ENCODE data around the gene FGD4.

FGD4 gene

GRCh38 chr12:32612658-32613614, 213.6 kb downstream of the FGD4 start:
- DNase-seq, result no peak

DNA sequence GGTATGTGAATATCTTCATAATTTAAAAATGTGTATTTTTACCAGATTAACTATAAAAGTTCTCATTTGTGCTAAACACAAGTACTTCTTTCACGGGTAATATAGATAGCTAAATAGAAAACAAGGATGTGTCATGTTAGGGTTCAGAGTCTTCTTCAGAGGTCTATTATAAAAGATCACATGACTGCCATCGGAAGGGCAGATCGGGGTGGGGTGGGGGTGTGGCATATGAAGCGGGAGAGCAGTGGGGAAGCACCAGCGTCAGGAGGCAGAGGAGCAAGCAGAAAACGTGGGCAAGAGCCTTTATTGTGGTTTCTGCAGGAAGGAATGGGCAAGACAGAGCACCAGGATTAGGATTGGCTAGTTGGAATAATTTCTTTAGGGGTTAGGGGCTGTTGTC, 216.1 kb downstream of the FGD4 start:
- DNase-seq, result no peak

- no peak for DNase-seq
Observed at GRCh38 chr12:32617534-32617933, 218.2 kb downstream of the FGD4 start.

- DNase-seq, result no peak
Observed at GRCh38 chr12:32618115-32618514, 218.8 kb downstream of the FGD4 start.

GRCh38 chr12:32627976-32628375, 228.6 kb downstream of the FGD4 start:
- DNase-seq, result no peak

DNA sequence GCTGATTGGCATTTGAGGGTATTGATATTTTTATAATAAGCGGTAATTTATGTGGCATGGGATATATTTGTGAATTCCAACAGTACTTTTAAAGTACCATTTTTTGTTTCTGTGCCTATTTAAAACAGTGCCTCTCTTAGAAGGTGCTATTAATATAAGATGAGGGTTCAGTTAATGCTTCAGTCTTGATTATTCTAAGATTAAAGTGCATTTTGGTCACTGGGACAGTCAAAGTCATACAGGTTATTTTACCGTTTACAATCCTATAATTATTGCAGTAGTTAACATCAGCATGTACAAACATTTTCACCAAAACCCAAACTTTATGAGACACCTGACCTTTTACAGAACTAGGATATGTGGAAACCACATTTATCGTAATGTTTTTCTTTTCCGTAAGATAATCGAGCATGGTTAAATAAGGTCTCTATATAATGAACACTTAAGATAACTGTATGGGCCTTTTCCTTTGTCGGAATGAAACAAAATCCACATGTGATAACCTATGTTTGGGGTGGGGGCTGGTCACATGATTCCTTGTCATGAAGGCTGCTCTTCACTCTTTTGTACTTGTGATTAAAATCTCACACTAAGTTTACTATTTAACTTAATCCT, 242.0 kb downstream of the FGD4 start:
- no peak for DNase-seq

GRCh38 chr12:32644431-32644830, 245.1 kb downstream of the FGD4 start:
- no peak for DNase-seq

- no peak for DNase-seq
Observed at GRCh38 chr12:32647275-32647674, 247.9 kb downstream of the FGD4 start.

GRCh38 chr12:32650508-32650907, 251.2 kb downstream of the FGD4 start:
- DNase-seq, result no peak

DNA sequence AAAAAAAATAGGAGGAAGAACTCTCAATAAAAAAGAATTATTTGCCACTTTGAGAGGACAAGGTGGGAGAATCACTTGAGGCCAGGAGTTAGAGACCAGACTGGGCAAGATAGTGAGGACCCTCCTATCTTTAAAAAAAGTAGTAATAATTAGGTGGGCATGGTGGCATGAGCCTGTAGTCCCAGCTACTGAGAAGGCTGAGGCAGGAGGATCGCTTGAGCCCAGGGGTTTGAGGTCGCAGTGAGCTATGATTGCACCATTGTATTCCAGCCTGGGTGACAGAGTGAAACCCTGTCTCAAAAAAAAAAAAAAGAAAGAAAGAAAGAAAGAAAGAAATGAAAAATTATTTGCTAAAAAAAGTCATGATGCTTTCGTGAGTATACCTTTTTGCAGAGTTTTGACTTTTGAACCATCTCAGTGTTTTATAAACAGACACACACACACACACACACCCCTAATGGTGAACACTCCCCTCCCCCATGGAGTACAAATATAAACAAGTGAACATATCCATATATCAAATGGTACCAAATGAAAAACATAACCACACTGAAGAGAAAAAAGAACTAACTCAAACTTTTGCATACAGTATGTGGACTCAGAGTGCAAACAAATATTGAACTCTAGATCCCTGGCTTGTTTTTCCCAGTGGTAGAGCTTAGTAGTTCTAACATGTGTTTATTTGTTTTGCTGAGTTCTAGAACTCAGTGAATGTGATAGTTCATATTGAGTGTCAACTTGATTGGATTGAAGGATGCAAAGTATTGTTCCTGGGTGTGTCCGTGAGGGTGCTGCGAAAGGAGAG, 252.0 kb downstream of the FGD4 start:
- DNase-seq, result no peak

DNA sequence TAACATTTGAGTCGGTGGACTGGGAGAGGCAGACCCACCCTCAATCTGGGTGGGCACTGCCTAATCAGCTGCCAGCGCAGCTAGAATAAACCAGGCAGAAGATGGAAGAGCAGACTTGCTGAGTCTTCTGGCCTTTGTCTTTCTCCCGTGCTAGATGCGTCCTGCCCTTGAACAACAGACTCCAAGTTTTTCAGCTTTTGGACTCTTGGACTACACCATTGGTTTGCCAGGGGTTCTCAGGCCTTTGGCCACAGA, 252.5 kb downstream of the FGD4 start:
- DNase-seq, result no peak

GRCh38 chr12:32659908-32660440, 260.6 kb downstream of the FGD4 start:
- DNase-seq, result no peak

GRCh38 chr12:32661706-32662105, 262.3 kb downstream of the FGD4 start:
- no peak for DNase-seq

- no peak for DNase-seq
Observed at GRCh38 chr12:32662665-32663064, 263.3 kb downstream of the FGD4 start.

- no peak for DNase-seq
Observed at GRCh38 chr12:32666018-32666417, 266.7 kb downstream of the FGD4 start.

- no peak for DNase-seq
Observed at GRCh38 chr12:32669584-32669983, 270.2 kb downstream of the FGD4 start.

DNA sequence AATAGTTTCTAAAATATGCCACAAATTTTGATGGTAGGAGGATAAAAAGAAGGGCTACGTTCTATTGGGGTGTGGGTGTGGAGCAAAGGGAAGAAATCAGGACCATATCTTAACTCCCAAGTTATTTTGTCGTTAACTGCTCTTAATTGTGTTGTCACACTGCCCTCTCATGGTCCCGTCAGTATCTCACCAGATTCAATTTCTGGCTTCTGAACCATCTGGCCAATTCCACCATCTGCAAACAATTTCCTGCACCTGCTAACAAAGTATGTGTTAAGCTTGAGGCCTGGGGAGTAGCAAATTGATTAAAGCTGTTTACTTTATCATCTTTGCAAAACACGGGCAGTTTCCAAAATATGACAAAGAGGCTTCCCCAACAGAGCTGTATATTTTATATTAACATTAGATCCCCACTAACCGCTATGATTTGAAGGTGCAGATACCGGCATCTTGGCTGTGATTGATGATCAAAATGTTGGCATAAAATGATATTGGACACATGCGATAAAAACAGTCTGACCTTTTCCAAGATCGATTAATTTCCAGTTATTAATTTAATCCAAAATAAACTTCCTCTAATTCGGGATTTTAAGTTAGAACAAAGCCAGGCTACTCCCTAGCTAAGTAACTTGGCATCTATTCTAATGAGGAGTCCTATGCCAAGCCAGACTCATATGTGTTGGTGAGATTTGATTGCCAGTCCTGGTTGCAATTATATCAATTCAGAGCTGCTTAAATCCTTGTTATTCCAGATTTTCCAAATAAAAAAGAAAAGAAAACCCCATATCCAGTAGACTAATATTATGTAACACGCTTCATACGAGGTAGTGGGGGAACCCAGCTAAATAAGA, 272.8 kb downstream of the FGD4 start:
- no peak for DNase-seq

GRCh38 chr12:32679091-32679919, 279.9 kb downstream of the FGD4 start, which contains the start of gene DNM1L:
DNM1L (plus strand) TSS chr12:32679301; CDS start chr12:32679364, 63 bp downstream.
- DNase-seq, result peak; percentile 93

GRCh38 chr12:32679920-32680237, 280.5 kb downstream of the FGD4 start:
- no peak for DNase-seq

GRCh38 chr12:32680787-32681186, 281.4 kb downstream of the FGD4 start:
- no peak for DNase-seq

- DNase-seq, result no peak
Observed at GRCh38 chr12:32681272-32681671, 281.9 kb downstream of the FGD4 start.

- DNase-seq, result no peak
Observed at GRCh38 chr12:32686340-32686739, 287.0 kb downstream of the FGD4 start.

Measured in central memory CD4-positive, alpha-beta T cell (primary cell).